Hepatocyte (in vitro differentiated cells): Measurements from ENCODE around the gene CCNQ. TPM values are rescaled to one million over a fixed set of nuclear protein-coding genes. Genes with fewer than 3 reads are reported as not detected.

Experiments
- DNase-seq: peaks from one replicate; pipeline ENCODE4 v3.0.0-alpha.2; 2016; ENCODE audit warnings: low spot score
- H2AFZ ChIP-seq: fragments of 200-600 bp; sonication (generic); 2 replicates; pipeline ENCODE4 v1.6.0; 2016; ENCODE audit warnings: antibody characterized with exemption, mild to moderate bottlenecking
- H3K27ac ChIP-seq: fragments of 200-600 bp; sonication (generic); 2 replicates; pipeline ENCODE4 v1.5.1; 2016; ENCODE audit warnings: mild to moderate bottlenecking
- H3K27me3 ChIP-seq: fragments of 200-600 bp; sonication (generic); 2 replicates; pipeline ENCODE4 v1.6.1; 2016
- H3K36me3 ChIP-seq: fragments of 200-600 bp; sonication (generic); replicated peaks from 2 replicates; pipeline ENCODE4 v1.5.1; 2016; ENCODE audit warnings: low read depth; ENCODE audit not compliant: insufficient read depth
- H3K4me1 ChIP-seq: fragments of 200-600 bp; sonication (generic); 2 replicates; pipeline ENCODE4 v1.5.1; 2016; ENCODE audit warnings: mild to moderate bottlenecking, moderate library complexity; ENCODE audit not compliant: insufficient read depth
- H3K4me2 ChIP-seq: fragments of 200-600 bp; sonication (generic); 2 replicates; pipeline ENCODE4 v1.6.0; 2016
- H3K4me3 ChIP-seq: fragments of 200-600 bp; sonication (generic); 2 replicates; pipeline ENCODE4 v1.5.1; 2016; ENCODE audit warnings: mild to moderate bottlenecking
- H3K79me2 ChIP-seq: fragments of 200-600 bp; sonication (generic); 2 replicates; pipeline ENCODE4 v1.6.0; 2017; ENCODE audit warnings: mild to moderate bottlenecking
- H3K9me2 ChIP-seq: fragments of 200-600 bp; sonication (generic); replicated peaks from 2 replicates; pipeline ENCODE4 v1.6.0; 2017; ENCODE audit warnings: mild to moderate bottlenecking; ENCODE audit not compliant: insufficient read depth
- H3K9me3 ChIP-seq: fragments of 200-600 bp; sonication (generic); 2 replicates; pipeline ENCODE4 v1.5.1; 2016; ENCODE audit warnings: low read depth, mild to moderate bottlenecking
- H4K20me1 ChIP-seq: fragments of 200-600 bp; sonication (generic); 2 replicates; pipeline ENCODE4 v1.6.0; 2016; ENCODE audit warnings: mild to moderate bottlenecking; ENCODE audit not compliant: insufficient read depth, poor library complexity, severe bottlenecking
- CTCF ChIP-seq: fragments of 200-600 bp; sonication (generic); IDR thresholded peaks from 2 replicates; pipeline ENCODE4 v1.5.1; 2016; ENCODE audit warnings: antibody characterized with exemption, mild to moderate bottlenecking; ENCODE audit not compliant: poor library complexity
- EZH2 ChIP-seq: fragments of 200-600 bp; sonication (generic); IDR thresholded peaks from 2 replicates; pipeline ENCODE4 v1.6.1; 2016; ENCODE audit warnings: antibody characterized with exemption, mild to moderate bottlenecking, borderline replicate concordance
- EZH2phosphoT487 ChIP-seq: fragments of 200-600 bp; sonication (generic); IDR thresholded peaks from one replicate; pipeline ENCODE4 v1.6.1; 2018; ENCODE audit warnings: antibody characterized with exemption, mild to moderate bottlenecking, low read depth, moderate library complexity; ENCODE audit not compliant: unreplicated experiment, severe bottlenecking
- WGBS: methylation state at CpG from one replicate; pipeline ENCODE4 v1.1.6; 2016; ENCODE audit warnings: low lambda C conversion rate; ENCODE audit errors: missing lambda C conversion rate; 5-methylcytosine and 5-hydroxymethylcytosine counted together
- polyA plus RNA-seq: library from polyadenylated mRNA; unstranded; fragments of >200 nt; fragmentation: Nextera tagmentation; extraction: Ambion mirVana; gene quantifications from 2 replicates; pipeline ENCODE4 v1.2.1, GENCODE V29; 2016
- total RNA-seq: library from RNA; depleted of rRNA; stranded (reverse); fragments of >200 nt; gene quantifications from 2 replicates; pipeline ENCODE4 v1.2.3, GENCODE V29; 2014

CCNQ gene
- total and polyA plus RNA-seq, 2 experiments from 2014 or later, result 26.7 to 28.3 TPM

DNA sequence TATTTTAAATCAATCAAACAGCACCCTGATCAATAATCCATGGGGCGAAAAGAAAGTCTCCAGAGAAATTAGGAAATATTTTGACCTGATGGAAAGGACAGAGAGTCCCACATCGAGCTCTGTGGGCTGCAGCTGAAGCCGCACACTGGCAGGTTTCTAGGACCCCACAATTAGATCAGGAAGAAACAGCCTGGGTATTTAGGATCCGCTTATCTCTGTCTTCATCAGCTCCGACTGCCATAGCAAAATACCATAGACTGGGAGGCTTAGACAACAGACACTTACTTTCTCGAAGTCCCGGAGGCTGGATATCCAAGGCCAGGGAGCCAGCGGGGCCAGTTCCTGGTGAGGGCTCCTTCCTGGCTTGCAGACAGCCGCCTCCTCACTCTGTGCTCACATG is 36.4 kb downstream of the CCNQ start:
- Histone ChIP-seq H3K27me3 (no peaks in the 10 kb centered on the region), H4K20me1 (no peaks in the 10 kb centered on the region), H3K4me2 (no peak overlapping the region), H3K36me3 (no peaks in the 10 kb centered on the region), H3K9me2 (no peaks in the 10 kb centered on the region), H3K4me1 (no peaks in the 10 kb centered on the region), H3K27ac (no peak overlapping the region), H3K4me3 (no peak overlapping the region), H2AFZ (no peak overlapping the region), H3K79me2 (no peaks in the 10 kb centered on the region), H3K9me3 (no peaks in the 10 kb centered on the region)
- TF ChIP-seq CTCF, result no peak
- TF ChIP-seq EZH2, result no peak
- TF ChIP-seq EZH2phosphoT487, result no peak
- DNase-seq, result no peak
- 87% methylated on average over 9 of the region's 9 CpGs for WGBS

DNA sequence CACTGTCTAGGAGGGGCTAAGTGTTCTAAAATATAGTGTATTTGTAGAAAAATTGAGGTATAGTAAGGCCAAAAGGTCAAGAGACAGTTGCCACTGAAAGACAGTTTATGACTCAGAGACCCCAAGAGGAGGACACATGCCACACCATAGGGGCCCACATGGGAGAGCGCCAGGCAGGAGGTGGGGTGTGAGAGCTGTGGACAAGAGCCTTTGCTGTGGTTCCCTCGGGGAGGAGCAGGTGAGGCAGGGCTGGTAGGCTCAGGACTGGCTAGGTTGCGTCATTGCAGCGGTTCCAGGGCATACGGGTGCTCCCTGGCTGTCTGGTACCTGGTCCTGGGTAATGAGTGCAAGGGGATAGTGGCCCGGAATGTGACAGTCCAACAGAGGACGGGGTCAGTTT is 37.6 kb downstream of the CCNQ start:
- H4K20me1 ChIP-seq, result no peaks in the 10 kb centered on the region
- H3K27ac ChIP-seq, result no peak overlapping the region
- H3K4me3 ChIP-seq, result no peak overlapping the region
- no peak for DNase-seq
- no peaks in the 10 kb centered on the region for H3K27me3 ChIP-seq
- H3K4me2 ChIP-seq, result no peak overlapping the region
- no peak for TF ChIP-seq EZH2
- H2AFZ ChIP-seq, result no peak overlapping the region
- H3K79me2 ChIP-seq, result no peaks in the 10 kb centered on the region
- WGBS, result 80% methylated on average over 7 of the region's 7 CpGs
- no peaks in the 10 kb centered on the region for H3K9me3 ChIP-seq
- H3K36me3 ChIP-seq, result no peaks in the 10 kb centered on the region
- no peaks in the 10 kb centered on the region for H3K9me2 ChIP-seq
- H3K4me1 ChIP-seq, result no peaks in the 10 kb centered on the region

DNA sequence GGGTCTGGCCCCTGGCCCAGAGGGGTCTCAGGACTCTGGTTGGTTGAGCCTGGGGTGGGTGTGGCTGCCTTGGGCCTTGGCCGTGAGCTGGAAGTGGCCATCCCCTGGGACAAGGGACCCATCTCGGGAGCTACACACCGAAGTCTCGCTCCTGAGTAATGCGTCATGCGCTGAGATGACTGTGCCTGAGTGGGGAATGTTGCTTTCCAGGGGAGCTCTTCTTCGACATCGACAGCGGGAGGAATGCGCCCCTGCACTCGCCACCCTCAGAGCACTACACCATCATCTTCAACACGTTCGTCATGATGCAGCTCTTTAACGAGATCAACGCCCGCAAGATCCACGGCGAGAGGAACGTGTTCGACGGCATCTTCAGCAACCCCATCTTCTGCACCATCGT is 38.5 kb downstream of the CCNQ start:
- Histone ChIP-seq H3K9me2 (no peaks in the 10 kb centered on the region), H3K27ac (no peak overlapping the region), H3K4me1 (no peaks in the 10 kb centered on the region), H3K27me3 (no peaks in the 10 kb centered on the region), H2AFZ (no peak overlapping the region), H3K4me3 (no peak overlapping the region), H3K36me3 (no peaks in the 10 kb centered on the region), H3K9me3 (no peaks in the 10 kb centered on the region), H4K20me1 (no peaks in the 10 kb centered on the region), H3K4me2 (no peak overlapping the region), H3K79me2 (no peaks in the 10 kb centered on the region)
- no peak for DNase-seq
- WGBS, result 93% methylated on average over 22 of the region's 22 CpGs
- TF ChIP-seq CTCF, result no peak
- TF ChIP-seq EZH2phosphoT487, result no peak
- TF ChIP-seq EZH2, result no peak

DNA sequence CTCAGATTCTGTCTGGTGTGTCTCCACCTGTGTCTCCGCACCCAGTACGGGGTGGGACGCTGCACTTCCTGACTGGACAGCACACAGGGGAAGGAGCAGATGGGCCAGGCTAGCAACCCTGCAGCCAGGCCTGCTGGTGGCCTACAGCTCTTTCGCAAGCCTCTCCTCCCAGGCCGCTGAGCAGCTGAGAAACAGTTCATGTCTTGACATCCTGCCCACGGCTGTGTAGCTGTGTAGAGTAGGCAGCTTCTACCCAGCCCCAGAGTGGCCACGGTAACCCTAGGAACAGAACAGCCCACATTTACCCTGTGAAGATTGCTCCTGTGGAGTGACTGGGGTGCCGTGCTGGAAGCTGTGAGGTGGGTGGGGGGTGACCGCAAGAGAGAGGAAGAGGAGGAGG is 38.9 kb downstream of the CCNQ start:
- H3K79me2 ChIP-seq, result no peaks in the 10 kb centered on the region
- WGBS, result 77% methylated on average over 9 of the region's 9 CpGs
- TF ChIP-seq CTCF, result no peak
- no peak for TF ChIP-seq EZH2
- TF ChIP-seq EZH2phosphoT487, result no peak
- no peak overlapping the region for H3K4me3 ChIP-seq
- no peaks in the 10 kb centered on the region for H4K20me1 ChIP-seq
- H3K4me2 ChIP-seq, result no peak overlapping the region
- H3K9me3 ChIP-seq, result no peaks in the 10 kb centered on the region
- no peaks in the 10 kb centered on the region for H3K27me3 ChIP-seq
- H3K9me2 ChIP-seq, result no peaks in the 10 kb centered on the region
- DNase-seq, result no peak
- no peak overlapping the region for H3K27ac ChIP-seq
- H2AFZ ChIP-seq, result no peak overlapping the region
- no peaks in the 10 kb centered on the region for H3K36me3 ChIP-seq
- no peaks in the 10 kb centered on the region for H3K4me1 ChIP-seq
